Neural cell (in vitro differentiated cells): ENCODE data around the gene PCNA. TPM values are rescaled to one million over a fixed set of nuclear protein-coding genes. Genes with fewer than 3 reads are reported as not detected.
A peak's percentile ranks its signal among the peaks of the same experiment; 100 is the strongest.

Source experiments
- H2AFZ ChIP-seq: fragments of 200-600, 300-800 bp; sonication (generic), shearing (Covaris generic); 2 replicates; pipeline ENCODE4 v1.6.0; 2014; ENCODE audit warnings: low read depth, mild to moderate bottlenecking, antibody characterized with exemption, low read length, moderate library complexity
- H3F3A ChIP-seq: fragments of 200-600 bp; shearing (Covaris generic); 2 replicates; pipeline ENCODE4 v1.6.1; 2016; ENCODE audit warnings: mild to moderate bottlenecking, moderate library complexity, mixed read lengths, antibody characterized with exemption, low read length; ENCODE audit not compliant: insufficient read depth, poor library complexity, severe bottlenecking
- H3K27ac ChIP-seq: fragments of 200-600, 300-800 bp; sonication (generic), shearing (Covaris generic); 2 replicates; pipeline ENCODE4 v1.5.1; 2014; ENCODE audit warnings: mild to moderate bottlenecking, low read length, moderate library complexity
- H3K27me3 ChIP-seq: fragments of 300-800, 200-600 bp; sonication (generic), shearing (Covaris generic); 2 replicates; pipeline ENCODE4 v1.6.0; 2014; ENCODE audit warnings: mild to moderate bottlenecking, low read depth, low read length, moderate library complexity; ENCODE audit not compliant: insufficient read depth
- H3K36me3 ChIP-seq: fragments of 300-800, 200-600 bp; sonication (generic), shearing (Covaris generic); 2 replicates; pipeline ENCODE4 v1.5.1; 2014; ENCODE audit warnings: mild to moderate bottlenecking, antibody characterized with exemption, low read length, moderate library complexity; ENCODE audit not compliant: insufficient read depth
- H3K4me2 ChIP-seq: fragments of 300-800, 200-600 bp; sonication (generic), shearing (Covaris generic); 2 replicates; pipeline ENCODE4 v1.6.0; 2014; ENCODE audit warnings: mild to moderate bottlenecking, low read length
- H3K4me3 ChIP-seq: fragments of 300-800, 200-600 bp; sonication (generic), shearing (Covaris generic); 2 replicates; pipeline ENCODE4 v1.5.1; 2014; ENCODE audit warnings: mild to moderate bottlenecking, low read length, moderate library complexity
- H3K79me2 ChIP-seq: fragments of 200-600 bp; shearing (Covaris generic); replicated peaks from 2 replicates; pipeline ENCODE4 v1.6.0; 2014; ENCODE audit warnings: mild to moderate bottlenecking, low read length, moderate library complexity; ENCODE audit not compliant: insufficient read depth
- H3K9ac ChIP-seq: fragments of 300-800, 200-600 bp; sonication (generic), shearing (Covaris generic); 2 replicates; pipeline ENCODE4 v1.6.1; 2016; ENCODE audit warnings: mild to moderate bottlenecking, low read length, mixed read lengths
- H3K9me2 ChIP-seq: fragments of 200-600 bp; shearing (Covaris generic); 2 replicates; pipeline ENCODE4 v1.6.1; 2016; ENCODE audit warnings: mild to moderate bottlenecking, low read length, mixed read lengths; ENCODE audit not compliant: insufficient read depth
- H3K9me3 ChIP-seq: fragments of 200-600, 300-800 bp; sonication (generic), shearing (Covaris generic); 2 replicates; pipeline ENCODE4 v1.6.1; 2016; ENCODE audit warnings: mild to moderate bottlenecking, mixed run types, low read length, moderate library complexity, mixed read lengths
- H4K20me1 ChIP-seq: fragments of 200-600 bp; shearing (Covaris generic); 2 replicates; pipeline ENCODE4 v1.6.1; 2016; ENCODE audit warnings: mild to moderate bottlenecking, mixed run types; ENCODE audit not compliant: insufficient read depth
- EP300 ChIP-seq: fragments of 450-650 bp; conservative IDR thresholded peaks from 2 replicates; pipeline ENCODE4 v1.6.1; 2014; ENCODE audit warnings: antibody characterized with exemption, mild to moderate bottlenecking, moderate library complexity; ENCODE audit not compliant: poor library complexity, severe bottlenecking
- EZH2 ChIP-seq: fragments of 200-600, 300-800 bp; shearing (Covaris generic), sonication (generic); IDR thresholded peaks from 2 replicates; pipeline ENCODE4 v1.6.1; 2014; ENCODE audit warnings: antibody characterized with exemption, low read length, borderline replicate concordance, mild to moderate bottlenecking; ENCODE audit not compliant: insufficient read depth, poor library complexity, severe bottlenecking
- MXI1 ChIP-seq: fragments of 450-650 bp; conservative IDR thresholded peaks from 2 replicates; pipeline ENCODE4 v1.6.1; 2014; ENCODE audit warnings: antibody characterized with exemption, mild to moderate bottlenecking; ENCODE audit not compliant: poor library complexity, severe bottlenecking
- POLR2AphosphoS5 ChIP-seq: IDR thresholded peaks from 2 replicates; pipeline ENCODE4 v1.6.1; 2012
- RAD21 ChIP-seq: fragments of 450-650 bp; conservative IDR thresholded peaks from 2 replicates; pipeline ENCODE4 v1.6.1; 2014; ENCODE audit warnings: antibody characterized with exemption, mild to moderate bottlenecking, moderate library complexity
- SMC3 ChIP-seq: fragments of 450-650 bp; conservative IDR thresholded peaks from 2 replicates; pipeline ENCODE4 v1.6.1; 2014; ENCODE audit warnings: antibody characterized with exemption, mild to moderate bottlenecking, moderate library complexity; ENCODE audit not compliant: poor library complexity
- TAF1 ChIP-seq: IDR thresholded peaks from 2 replicates; pipeline ENCODE4 v1.6.1; 2012; ENCODE audit warnings: low read depth
- polyA plus RNA-seq: library from polyadenylated mRNA; depleted of rRNA; stranded (reverse); fragments of >200 nt; gene quantifications from 2 replicates; pipeline ENCODE4 v1.2.3, GENCODE V29; 2014
- TF ChIP-seq, protein P1 (sequence below): fragments of 450-650 bp; IDR thresholded peaks from 2 replicates; pipeline ENCODE4 v1.5.1; 2014; ENCODE audit warnings: antibody characterized with exemption, mild to moderate bottlenecking, moderate library complexity; ENCODE audit not compliant: poor library complexity, severe bottlenecking
- TF ChIP-seq, protein P2 (sequence below): IDR thresholded peaks from 2 replicates; pipeline ENCODE4 v1.6.1; 2012; ENCODE audit warnings: borderline replicate concordance

The PCNA gene
- polyA plus RNA-seq, 1 donor from 2014 or later = 165 TPM

DNA sequence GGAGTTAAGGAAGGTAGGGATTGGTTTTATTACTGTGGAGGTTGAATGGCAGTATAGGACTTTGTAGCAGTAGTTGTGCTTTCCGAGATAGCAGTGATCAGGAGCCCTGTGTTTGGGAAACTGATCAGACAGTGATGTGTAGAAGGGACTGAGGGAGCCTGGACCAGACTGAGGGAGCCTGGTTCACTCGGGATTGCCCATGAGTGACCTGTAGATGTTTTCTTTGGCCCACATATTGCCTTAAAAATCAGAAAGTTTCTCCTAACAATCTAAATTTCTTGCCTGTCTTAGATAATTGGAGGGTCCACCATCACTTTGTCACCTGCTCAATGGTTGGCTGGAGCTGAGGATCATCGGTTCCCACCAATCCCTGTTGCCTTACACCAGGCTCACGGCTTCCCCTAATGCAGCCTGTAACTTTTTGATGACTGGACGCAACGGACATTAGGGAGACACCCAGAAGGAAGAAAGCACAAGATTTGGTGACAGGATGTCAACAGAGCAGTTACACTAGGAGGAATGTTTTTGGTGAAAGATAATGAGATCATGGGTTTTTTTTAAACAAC is 8.2 kb upstream of the PCNA start:
- Histone ChIP-seq H3K36me3 (no peaks in the 10 kb centered on the region), H3K9me2 (no peaks in the 10 kb centered on the region), H3K27me3 (no peaks in the 10 kb centered on the region), H3K9ac (peak overlapping the region; percentile 92), H3F3A (peaks cover 4% of the 10 kb centered on the region), H3K9me3 (no peaks in the 10 kb centered on the region), H2AFZ (no peak overlapping the region), H3K4me2 (peak overlapping the region; percentile 95), H3K27ac (peak overlapping the region; percentile 91), H3K79me2 (peaks cover 49% of the 10 kb centered on the region), H4K20me1 (no peaks in the 10 kb centered on the region), H3K4me3 (peak overlapping the region; percentile 91)
- TF ChIP-seq POLR2AphosphoS5 (no peak), RAD21 (no peak), SMC3 (no peak)
- TF ChIP-seq, protein P1, sequence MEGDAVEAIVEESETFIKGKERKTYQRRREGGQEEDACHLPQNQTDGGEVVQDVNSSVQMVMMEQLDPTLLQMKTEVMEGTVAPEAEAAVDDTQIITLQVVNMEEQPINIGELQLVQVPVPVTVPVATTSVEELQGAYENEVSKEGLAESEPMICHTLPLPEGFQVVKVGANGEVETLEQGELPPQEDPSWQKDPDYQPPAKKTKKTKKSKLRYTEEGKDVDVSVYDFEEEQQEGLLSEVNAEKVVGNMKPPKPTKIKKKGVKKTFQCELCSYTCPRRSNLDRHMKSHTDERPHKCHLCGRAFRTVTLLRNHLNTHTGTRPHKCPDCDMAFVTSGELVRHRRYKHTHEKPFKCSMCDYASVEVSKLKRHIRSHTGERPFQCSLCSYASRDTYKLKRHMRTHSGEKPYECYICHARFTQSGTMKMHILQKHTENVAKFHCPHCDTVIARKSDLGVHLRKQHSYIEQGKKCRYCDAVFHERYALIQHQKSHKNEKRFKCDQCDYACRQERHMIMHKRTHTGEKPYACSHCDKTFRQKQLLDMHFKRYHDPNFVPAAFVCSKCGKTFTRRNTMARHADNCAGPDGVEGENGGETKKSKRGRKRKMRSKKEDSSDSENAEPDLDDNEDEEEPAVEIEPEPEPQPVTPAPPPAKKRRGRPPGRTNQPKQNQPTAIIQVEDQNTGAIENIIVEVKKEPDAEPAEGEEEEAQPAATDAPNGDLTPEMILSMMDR = no peak
- TF ChIP-seq, protein P2, sequence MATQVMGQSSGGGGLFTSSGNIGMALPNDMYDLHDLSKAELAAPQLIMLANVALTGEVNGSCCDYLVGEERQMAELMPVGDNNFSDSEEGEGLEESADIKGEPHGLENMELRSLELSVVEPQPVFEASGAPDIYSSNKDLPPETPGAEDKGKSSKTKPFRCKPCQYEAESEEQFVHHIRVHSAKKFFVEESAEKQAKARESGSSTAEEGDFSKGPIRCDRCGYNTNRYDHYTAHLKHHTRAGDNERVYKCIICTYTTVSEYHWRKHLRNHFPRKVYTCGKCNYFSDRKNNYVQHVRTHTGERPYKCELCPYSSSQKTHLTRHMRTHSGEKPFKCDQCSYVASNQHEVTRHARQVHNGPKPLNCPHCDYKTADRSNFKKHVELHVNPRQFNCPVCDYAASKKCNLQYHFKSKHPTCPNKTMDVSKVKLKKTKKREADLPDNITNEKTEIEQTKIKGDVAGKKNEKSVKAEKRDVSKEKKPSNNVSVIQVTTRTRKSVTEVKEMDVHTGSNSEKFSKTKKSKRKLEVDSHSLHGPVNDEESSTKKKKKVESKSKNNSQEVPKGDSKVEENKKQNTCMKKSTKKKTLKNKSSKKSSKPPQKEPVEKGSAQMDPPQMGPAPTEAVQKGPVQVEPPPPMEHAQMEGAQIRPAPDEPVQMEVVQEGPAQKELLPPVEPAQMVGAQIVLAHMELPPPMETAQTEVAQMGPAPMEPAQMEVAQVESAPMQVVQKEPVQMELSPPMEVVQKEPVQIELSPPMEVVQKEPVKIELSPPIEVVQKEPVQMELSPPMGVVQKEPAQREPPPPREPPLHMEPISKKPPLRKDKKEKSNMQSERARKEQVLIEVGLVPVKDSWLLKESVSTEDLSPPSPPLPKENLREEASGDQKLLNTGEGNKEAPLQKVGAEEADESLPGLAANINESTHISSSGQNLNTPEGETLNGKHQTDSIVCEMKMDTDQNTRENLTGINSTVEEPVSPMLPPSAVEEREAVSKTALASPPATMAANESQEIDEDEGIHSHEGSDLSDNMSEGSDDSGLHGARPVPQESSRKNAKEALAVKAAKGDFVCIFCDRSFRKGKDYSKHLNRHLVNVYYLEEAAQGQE = no peak

DNA sequence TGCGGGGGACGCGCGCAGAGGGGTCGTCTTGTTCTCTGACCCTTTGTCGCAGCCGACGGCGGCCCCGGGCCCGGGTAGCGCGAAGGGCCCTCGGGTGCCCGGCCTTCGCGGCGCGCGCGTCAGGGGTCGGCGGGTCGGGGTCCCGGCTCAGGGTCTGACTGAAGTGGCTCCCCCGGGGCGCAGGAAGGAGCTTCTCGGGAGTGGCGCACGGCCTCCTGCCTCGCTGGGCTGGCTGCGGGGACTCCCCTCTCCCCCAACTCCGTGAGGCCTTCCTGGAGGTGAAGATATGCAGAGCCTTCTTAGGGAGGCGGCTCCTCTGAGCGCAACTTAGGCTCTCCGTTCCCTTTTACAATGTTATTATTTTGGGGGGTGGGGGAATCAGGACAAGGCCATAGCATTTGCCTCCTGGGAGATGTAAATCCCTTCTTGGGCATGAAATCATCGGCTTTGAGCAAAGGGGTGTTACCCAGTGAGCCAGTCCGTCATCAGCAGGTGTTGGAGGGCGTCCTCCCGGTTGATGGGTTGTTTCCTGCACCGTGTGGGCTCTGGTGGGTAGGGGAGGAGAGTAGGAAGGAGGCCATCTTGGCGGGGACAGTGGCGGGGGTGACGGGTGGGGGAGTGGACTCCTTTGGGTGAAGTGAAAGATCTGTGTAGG is 7.6 kb upstream of the PCNA start:
- Histone ChIP-seq H3K79me2 (peaks cover 43% of the 10 kb centered on the region), H3K36me3 (no peaks in the 10 kb centered on the region), H4K20me1 (no peaks in the 10 kb centered on the region), H3F3A (peaks cover 4% of the 10 kb centered on the region), H3K9ac (peak overlapping the region; percentile 92), H3K27me3 (no peaks in the 10 kb centered on the region), H2AFZ (peak overlapping the region; percentile 74), H3K9me3 (no peaks in the 10 kb centered on the region), H3K4me3 (peak overlapping the region; percentile 91), H3K4me2 (peak overlapping the region; percentile 95), H3K27ac (peak overlapping the region; percentile 91), H3K9me2 (no peaks in the 10 kb centered on the region)
- TF ChIP-seq, protein P2 = no peak
- peak; percentile 49 for TF ChIP-seq POLR2AphosphoS5
- TF ChIP-seq RAD21 = no peak
- TF ChIP-seq SMC3 = no peak
- TF ChIP-seq MXI1 = peak; percentile 2
- TF ChIP-seq EP300 = peak; percentile 5
- TF ChIP-seq TAF1 = no peak
- TF ChIP-seq EZH2 = no peak
- TF ChIP-seq, protein P1 = no peak
